ENCODE data around the gene SLC15A4. TPM values are rescaled to one million over a fixed set of nuclear protein-coding genes. Genes with fewer than 3 reads are reported as not detected.

The SLC15A4 gene
- total and polyA plus RNA-seq, 2 of the 13 experiments (the other 11 are each of a cell fraction or from before 2014, with no cell fraction given): 17.3 to 22.7 TPM

GRCh38 chr12:128823216-128823915, 392 bp downstream of the SLC15A4 start (continued):
- TF ChIP-seq HNRNPLL (IDR thresholded peaks at IDR 0.05; ENCODE audit: low read depth, low read length, poor library complexity, severe bottlenecking) (peak; percentile 82), ZNF570 (CRISPR knock-in tag; IDR thresholded peaks at IDR 0.05; ENCODE audit: borderline replicate concordance) (no peak), ZNF746 (CRISPR knock-in tag; IDR thresholded peaks at IDR 0.05) (no peak), ZNF839 (CRISPR knock-in tag; IDR thresholded peaks at IDR 0.05; ENCODE audit: borderline replicate concordance) (no peak), SP1 (IDR thresholded peaks at IDR 0.05) (no peak), SP1 (CRISPR knock-in tag; IDR thresholded peaks at IDR 0.05) (peak; percentile 33; the same call in 1 of the 2 replicates), ZBTB39 (CRISPR knock-in tag; IDR thresholded peaks at IDR 0.05) (no peak), ZNF180 (CRISPR knock-in tag; IDR thresholded peaks at IDR 0.05; ENCODE audit: borderline replicate concordance, low read depth) (no peak), REXO4 (CRISPR knock-in tag; IDR thresholded peaks at IDR 0.05; ENCODE audit: borderline replicate concordance) (0 out of 2 replicates have a peak, but pooled peaks have one; percentile 16), REPIN1 (CRISPR knock-in tag; IDR thresholded peaks at IDR 0.05; ENCODE audit: borderline replicate concordance, low read depth) (no peak; the same call in 1 of the 2 replicates), ZNF558 (CRISPR knock-in tag; IDR thresholded peaks at IDR 0.05; ENCODE audit: borderline replicate concordance) (0 out of 2 replicates have a peak, but pooled peaks have one; percentile 16), POLR2AphosphoS5 (IDR thresholded peaks at IDR 0.05; ENCODE audit: low read depth, low read length) (no peak), YY1 (IDR thresholded peaks at IDR 0.05; ENCODE audit: insufficient read depth, insufficient replicate concordance, low read depth, low read length) (peak; percentile 26), ZNF598 (CRISPR knock-in tag; IDR thresholded peaks at IDR 0.05; ENCODE audit: borderline replicate concordance) (0 out of 2 replicates have a peak, but pooled peaks have one; percentile 27), ZSCAN30 (CRISPR knock-in tag; IDR thresholded peaks at IDR 0.05) (no peak), YEATS4 (CRISPR knock-in tag; IDR thresholded peaks at IDR 0.05; ENCODE audit: borderline replicate concordance) (peak; percentile 21), ZNF260 (CRISPR knock-in tag; IDR thresholded peaks at IDR 0.05; ENCODE audit: borderline replicate concordance, low read depth) (no peak), KLF16 (CRISPR knock-in tag; IDR thresholded peaks at IDR 0.05) (no peak), AGO2 (optimal IDR thresholded peaks at IDR 0.05; ENCODE audit: low read depth, low read length) (peak; percentile 43), HNRNPK (IDR thresholded peaks at IDR 0.05; ENCODE audit: low read depth, low read length, poor library complexity, severe bottlenecking) (peak; percentile 67), RAD21 (CRISPR knock-in tag; IDR thresholded peaks at IDR 0.05) (peak; percentile 22), TFDP1 (CRISPR knock-in tag; IDR thresholded peaks at IDR 0.05; ENCODE audit: borderline replicate concordance) (0 out of 2 replicates have a peak, but pooled peaks have one; percentile 43), KMT2B (CRISPR knock-in tag; IDR thresholded peaks at IDR 0.05) (no peak), ZSCAN25 (CRISPR knock-in tag; IDR thresholded peaks at IDR 0.05) (0 out of 2 replicates have a peak, but pooled peaks have one; percentile 40)
- TF ChIP-seq, protein P1, sequence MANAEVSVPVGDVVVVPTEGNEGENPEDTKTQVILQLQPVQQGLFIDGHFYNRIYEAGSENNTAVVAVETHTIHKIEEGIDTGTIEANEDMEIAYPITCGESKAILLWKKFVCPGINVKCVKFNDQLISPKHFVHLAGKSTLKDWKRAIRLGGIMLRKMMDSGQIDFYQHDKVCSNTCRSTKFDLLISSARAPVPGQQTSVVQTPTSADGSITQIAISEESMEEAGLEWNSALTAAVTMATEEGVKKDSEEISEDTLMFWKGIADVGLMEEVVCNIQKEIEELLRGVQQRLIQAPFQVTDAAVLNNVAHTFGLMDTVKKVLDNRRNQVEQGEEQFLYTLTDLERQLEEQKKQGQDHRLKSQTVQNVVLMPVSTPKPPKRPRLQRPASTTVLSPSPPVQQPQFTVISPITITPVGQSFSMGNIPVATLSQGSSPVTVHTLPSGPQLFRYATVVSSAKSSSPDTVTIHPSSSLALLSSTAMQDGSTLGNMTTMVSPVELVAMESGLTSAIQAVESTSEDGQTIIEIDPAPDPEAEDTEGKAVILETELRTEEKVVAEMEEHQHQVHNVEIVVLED (CRISPR knock-in tag; IDR thresholded peaks at IDR 0.05; ENCODE audit: borderline replicate concordance): no peak
